ENCODE measurements around the gene FHIT. TPM values are rescaled to one million over a fixed set of nuclear protein-coding genes. Genes with fewer than 3 reads are reported as not detected.

Gene FHIT
- total RNA-seq, 1 experiment from 2014 or later, result 9.8 TPM

DNA sequence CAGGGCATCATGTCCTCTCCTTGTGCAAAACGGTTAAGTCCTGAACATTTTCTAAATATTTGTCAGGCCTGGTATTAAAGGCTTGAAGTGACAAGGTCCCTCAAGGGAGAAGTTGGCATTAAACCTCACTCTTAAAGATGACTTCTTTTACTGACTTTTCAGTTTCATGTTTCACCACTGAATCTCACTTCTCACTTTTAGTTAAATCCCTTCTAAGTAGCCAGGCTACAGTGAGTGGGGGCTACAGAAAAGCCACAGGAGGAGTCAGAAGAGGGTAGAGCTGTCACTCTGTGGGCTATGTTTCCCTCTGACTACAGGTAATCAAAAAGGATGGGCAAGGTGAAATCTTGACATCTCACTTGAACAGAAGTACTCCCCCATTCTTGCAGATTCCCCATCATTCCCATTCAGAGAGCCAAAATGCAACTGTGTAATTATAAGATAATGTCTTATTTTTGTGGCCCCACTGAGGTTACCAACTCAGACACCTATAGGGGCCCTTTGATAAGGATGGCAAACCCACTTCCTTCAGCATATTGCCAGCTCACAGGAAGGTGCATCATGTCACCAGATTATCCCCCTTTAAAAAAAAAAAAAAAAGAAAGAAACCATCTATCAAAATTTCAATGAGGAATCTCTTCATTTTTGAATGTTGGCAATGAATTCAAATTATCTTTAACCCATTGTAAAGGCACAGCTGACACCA, 1411.3 kb downstream of the FHIT start:
- CTCF ChIA-PET, result no interaction called here
- TF ChIP-seq, protein P1, sequence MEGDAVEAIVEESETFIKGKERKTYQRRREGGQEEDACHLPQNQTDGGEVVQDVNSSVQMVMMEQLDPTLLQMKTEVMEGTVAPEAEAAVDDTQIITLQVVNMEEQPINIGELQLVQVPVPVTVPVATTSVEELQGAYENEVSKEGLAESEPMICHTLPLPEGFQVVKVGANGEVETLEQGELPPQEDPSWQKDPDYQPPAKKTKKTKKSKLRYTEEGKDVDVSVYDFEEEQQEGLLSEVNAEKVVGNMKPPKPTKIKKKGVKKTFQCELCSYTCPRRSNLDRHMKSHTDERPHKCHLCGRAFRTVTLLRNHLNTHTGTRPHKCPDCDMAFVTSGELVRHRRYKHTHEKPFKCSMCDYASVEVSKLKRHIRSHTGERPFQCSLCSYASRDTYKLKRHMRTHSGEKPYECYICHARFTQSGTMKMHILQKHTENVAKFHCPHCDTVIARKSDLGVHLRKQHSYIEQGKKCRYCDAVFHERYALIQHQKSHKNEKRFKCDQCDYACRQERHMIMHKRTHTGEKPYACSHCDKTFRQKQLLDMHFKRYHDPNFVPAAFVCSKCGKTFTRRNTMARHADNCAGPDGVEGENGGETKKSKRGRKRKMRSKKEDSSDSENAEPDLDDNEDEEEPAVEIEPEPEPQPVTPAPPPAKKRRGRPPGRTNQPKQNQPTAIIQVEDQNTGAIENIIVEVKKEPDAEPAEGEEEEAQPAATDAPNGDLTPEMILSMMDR (conservative IDR thresholded peaks at IDR 0.05), result no peak
- no peak for TF ChIP-seq EZH2 (IDR thresholded peaks at IDR 0.05; ENCODE audit: low read depth)

DNA sequence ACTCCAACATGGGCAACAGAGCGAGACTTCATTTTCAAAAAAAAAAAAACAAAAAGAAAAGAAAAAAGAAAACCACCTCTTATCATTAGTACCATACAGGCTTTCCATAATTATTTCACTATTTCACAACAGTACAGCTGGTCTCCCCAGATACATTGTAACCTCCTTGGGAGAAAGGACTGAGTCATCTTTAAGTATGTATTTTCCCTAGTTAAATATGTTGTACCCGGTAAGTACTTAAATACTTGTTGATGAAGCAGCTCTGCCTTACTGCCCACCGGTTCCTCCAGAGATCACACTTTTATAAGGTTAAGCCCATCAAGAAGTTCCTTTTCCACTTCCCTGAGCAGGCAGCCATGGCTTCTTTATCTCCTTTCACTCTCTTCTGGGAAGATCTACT, 1412.0 kb downstream of the FHIT start:
- ChIA-PET POLR2A (ENCODE audit: unreplicated experiment) (no interaction called here), CTCF (no interaction called here)
- H2AFZ ChIP-seq, result no peak overlapping the region
- no peaks in the 10 kb centered on the region for H3K4me1 ChIP-seq (replicated peaks; ENCODE audit: insufficient read depth)
- no peak overlapping the region for H3K4me3 ChIP-seq
- DNase-seq, result no peak
- TF ChIP-seq, protein P1 (conservative IDR thresholded peaks at IDR 0.05), result no peak
- TF ChIP-seq EZH2 (IDR thresholded peaks at IDR 0.05; ENCODE audit: low read depth), result no peak
- H3K9me2 ChIP-seq (ENCODE audit: insufficient read depth), result no peaks in the 10 kb centered on the region
- H3K27me3 ChIP-seq (ENCODE audit: insufficient read depth, low read depth), result no peaks in the 10 kb centered on the region
- intact Hi-C loops (cut with micrococcal nuclease; ENCODE audit: unreplicated experiment), result no loop called here
- no peaks in the 10 kb centered on the region for H3K36me3 ChIP-seq (ENCODE audit: low read depth)
- H3K9me3 ChIP-seq (ENCODE audit: insufficient read depth, low read depth), result no peaks in the 10 kb centered on the region
- H3F3A ChIP-seq (ENCODE audit: insufficient read depth, low read depth), result no peaks in the 10 kb centered on the region
- no peak overlapping the region for H3K27ac ChIP-seq
- H3K79me2 ChIP-seq (ENCODE audit: low read depth), result no peaks in the 10 kb centered on the region
- no TSS peak for BruUV-seq (replicated peaks)
- H4K20me1 ChIP-seq (ENCODE audit: insufficient read depth), result no peaks in the 10 kb centered on the region
- no peak overlapping the region for H3K4me2 ChIP-seq

More for the DNA sequence above, 1411.3 kb downstream of the FHIT start:
- Histone ChIP-seq H3K27me3 (ENCODE audit: insufficient read depth, low read depth) (no peaks in the 10 kb centered on the region), H4K20me1 (ENCODE audit: insufficient read depth) (no peaks in the 10 kb centered on the region), H3K79me2 (ENCODE audit: low read depth) (no peaks in the 10 kb centered on the region), H3K4me1 (replicated peaks; ENCODE audit: insufficient read depth) (no peaks in the 10 kb centered on the region), H3K4me3 (no peak overlapping the region), H3F3A (ENCODE audit: insufficient read depth, low read depth) (no peaks in the 10 kb centered on the region), H2AFZ (no peak overlapping the region), H3K27ac (no peak overlapping the region), H3K9me2 (ENCODE audit: insufficient read depth) (no peaks in the 10 kb centered on the region), H3K9me3 (ENCODE audit: insufficient read depth, low read depth) (no peaks in the 10 kb centered on the region), H3K4me2 (no peak overlapping the region), H3K36me3 (ENCODE audit: low read depth) (no peaks in the 10 kb centered on the region)
- intact Hi-C loops (cut with micrococcal nuclease; ENCODE audit: unreplicated experiment), result no loop called here
- POLR2A ChIA-PET (ENCODE audit: unreplicated experiment), result no interaction called here
- no peak for DNase-seq
- no TSS peak for BruUV-seq (replicated peaks)

DNA sequence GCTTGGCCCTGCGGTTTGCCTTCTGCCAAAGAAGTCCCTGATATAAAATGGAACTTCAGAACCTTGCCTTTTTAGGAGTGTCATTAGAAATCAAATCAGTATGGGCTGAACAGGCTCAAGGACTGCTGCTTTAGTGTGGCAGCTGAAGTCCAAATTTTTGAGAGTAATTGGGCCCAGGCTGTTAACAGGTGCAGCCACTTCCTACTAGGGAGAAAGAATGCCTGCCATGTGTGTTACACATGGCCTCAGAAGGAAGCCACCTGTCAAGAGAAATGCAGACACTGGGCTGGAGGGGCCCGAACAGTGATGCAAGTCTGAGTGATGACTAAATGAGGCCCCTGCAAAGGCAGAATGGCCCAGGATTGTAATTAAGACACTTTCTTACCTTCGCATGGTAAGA, 1414.7 kb downstream of the FHIT start:
- no peak overlapping the region for H2AFZ ChIP-seq
- CTCF ChIA-PET, result no interaction called here
- H3K27me3 ChIP-seq (ENCODE audit: insufficient read depth, low read depth), result no peaks in the 10 kb centered on the region
- H3K4me3 ChIP-seq, result no peak overlapping the region
- no peaks in the 10 kb centered on the region for H3F3A ChIP-seq (ENCODE audit: insufficient read depth, low read depth)
- no peak overlapping the region for H3K27ac ChIP-seq
- TF ChIP-seq, protein P1 (conservative IDR thresholded peaks at IDR 0.05), result no peak
- TF ChIP-seq EZH2 (IDR thresholded peaks at IDR 0.05; ENCODE audit: low read depth), result no peak
- no peaks in the 10 kb centered on the region for H3K36me3 ChIP-seq (ENCODE audit: low read depth)
- POLR2A ChIA-PET (ENCODE audit: unreplicated experiment), result no interaction called here
- H3K9me2 ChIP-seq (ENCODE audit: insufficient read depth), result no peaks in the 10 kb centered on the region
- no peaks in the 10 kb centered on the region for H3K4me1 ChIP-seq (replicated peaks; ENCODE audit: insufficient read depth)
- no peaks in the 10 kb centered on the region for H4K20me1 ChIP-seq (ENCODE audit: insufficient read depth)
- no peaks in the 10 kb centered on the region for H3K9me3 ChIP-seq (ENCODE audit: insufficient read depth, low read depth)
- no TSS peak for BruUV-seq (replicated peaks)
- no peak for DNase-seq
- intact Hi-C loops (cut with micrococcal nuclease; ENCODE audit: unreplicated experiment), result no loop called here
- H3K79me2 ChIP-seq (ENCODE audit: low read depth), result no peaks in the 10 kb centered on the region
- H3K4me2 ChIP-seq, result no peak overlapping the region

Data from PC-9 (cell line).